NT2/D1 (cell line): Measurements from ENCODE around the gene SPTLC1.
"Not testable (repeated sequence)": the region's sequence is repeated elsewhere in the genome, so short reads cannot be mapped to it uniquely, and the experiment has no call there.

ENCODE experiments used
- DNase-seq: peaks from one replicate; pipeline ENCODE4 v3.0.0-alpha.2; 2011; ENCODE audit warnings: low read depth, low spot score
- H3K27me3 ChIP-seq: 2 replicates; pipeline ENCODE4 v1.6.0; 2011; ENCODE audit warnings: mild to moderate bottlenecking; ENCODE audit not compliant: insufficient read length, insufficient read depth
- H3K36me3 ChIP-seq: 2 replicates; pipeline ENCODE4 v1.6.1; 2011; ENCODE audit warnings: mild to moderate bottlenecking, low read length, mixed read lengths; ENCODE audit not compliant: insufficient read depth, insufficient read length
- H3K4me1 ChIP-seq: 2 replicates; pipeline ENCODE4 v1.5.1; 2011; ENCODE audit not compliant: insufficient read depth, insufficient read length
- H3K4me3 ChIP-seq: 2 replicates; pipeline ENCODE4 v1.5.1; 2011; ENCODE audit warnings: low read depth; ENCODE audit not compliant: insufficient read length
- H3K9ac ChIP-seq: 2 replicates; pipeline ENCODE4 v1.6.0; 2011; ENCODE audit warnings: low read depth; ENCODE audit not compliant: insufficient read length
- H3K9me3 ChIP-seq: 2 replicates; pipeline ENCODE4 v1.5.1; 2011; ENCODE audit warnings: mild to moderate bottlenecking, low read length; ENCODE audit not compliant: insufficient read depth
- SUZ12 ChIP-seq: IDR thresholded peaks from 2 replicates; pipeline ENCODE4 v1.6.1; 2011; ENCODE audit not compliant: insufficient read length, insufficient read depth; ENCODE audit errors: extremely low read depth
- YY1 ChIP-seq: IDR thresholded peaks from 2 replicates; pipeline ENCODE4 v1.6.1; 2011; ENCODE audit not compliant: insufficient read length, insufficient read depth
- ZNF274 ChIP-seq: IDR thresholded peaks from 2 replicates; pipeline ENCODE4 v1.6.1; 2011; ENCODE audit warnings: mild to moderate bottlenecking, low read depth, low read length

The SPTLC1 gene

GRCh38 chr9:92146610-92147009, 31.4 kb upstream of the SPTLC1 start:
- H3K27me3 ChIP-seq: peaks cover 17% of the 10 kb centered on the region
- no peak for TF ChIP-seq YY1
- TF ChIP-seq ZNF274: no peak
- TF ChIP-seq SUZ12: no peak
- no peaks in the 10 kb centered on the region for H3K36me3 ChIP-seq
- H3K9ac ChIP-seq: no peak overlapping the region
- no peak overlapping the region for H3K4me3 ChIP-seq
- peaks cover 3% of the 10 kb centered on the region for H3K4me1 ChIP-seq
- H3K9me3 ChIP-seq: no peaks in the 10 kb centered on the region
- no peak for DNase-seq

GRCh38 chr9:92145784-92146183, 30.6 kb upstream of the SPTLC1 start:
- not testable (repeated sequence) for H3K9ac ChIP-seq, H3K4me3 ChIP-seq, H3K9me3 ChIP-seq, DNase-seq, H3K4me1 ChIP-seq, H3K36me3 ChIP-seq
- H3K27me3 ChIP-seq: peaks cover 24% of the 10 kb centered on the region

GRCh38 chr9:92142329-92142728, 27.1 kb upstream of the SPTLC1 start:
- Histone ChIP-seq H3K4me3 (no peak overlapping the region), H3K9ac (no peak overlapping the region), H3K4me1 (peaks cover 5% of the 10 kb centered on the region), H3K27me3 (peaks cover 29% of the 10 kb centered on the region), H3K36me3 (no peaks in the 10 kb centered on the region), H3K9me3 (no peaks in the 10 kb centered on the region)
- no peak for DNase-seq
- no peak for TF ChIP-seq ZNF274
- TF ChIP-seq YY1: no peak
- TF ChIP-seq SUZ12: no peak

GRCh38 chr9:92141144-92142129, 26.2 kb upstream of the SPTLC1 start:
- Histone ChIP-seq H3K4me3 (peak overlapping the region; percentile 16), H3K4me1 (peaks cover 5% of the 10 kb centered on the region), H3K9me3 (no peaks in the 10 kb centered on the region), H3K9ac (peak overlapping the region; percentile 71), H3K27me3 (peaks cover 29% of the 10 kb centered on the region), H3K36me3 (no peaks in the 10 kb centered on the region)
- TF ChIP-seq SUZ12 (no peak), ZNF274 (no peak), YY1 (no peak)
- no peak for DNase-seq

DNA sequence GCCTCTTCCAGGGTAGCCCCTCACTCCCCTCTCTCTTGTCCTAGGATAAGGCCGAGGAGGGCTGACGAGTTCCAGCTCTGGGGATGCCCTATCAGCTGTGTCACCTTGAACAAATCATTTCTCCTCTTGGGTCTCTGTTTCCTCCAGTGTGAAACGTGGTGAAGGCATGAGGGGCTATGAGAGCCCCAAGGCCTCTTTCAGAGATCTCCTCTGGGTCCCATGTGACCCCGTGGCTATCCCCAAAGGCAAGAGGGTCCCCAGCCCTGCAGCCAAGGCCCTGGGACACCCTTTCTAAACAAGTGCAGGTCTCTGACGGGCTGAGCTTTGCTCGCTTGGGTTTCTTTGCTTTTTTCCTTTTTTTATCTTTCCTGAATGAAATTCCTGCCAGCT, 25.5 kb upstream of the SPTLC1 start:
- H3K27me3 ChIP-seq: peaks cover 29% of the 10 kb centered on the region
- H3K4me1 ChIP-seq: peaks cover 5% of the 10 kb centered on the region
- no peaks in the 10 kb centered on the region for H3K9me3 ChIP-seq
- TF ChIP-seq SUZ12 (no peak), ZNF274 (no peak), YY1 (no peak)
- H3K4me3 ChIP-seq: peak overlapping the region; percentile 16
- H3K36me3 ChIP-seq: no peaks in the 10 kb centered on the region
- no peak for DNase-seq
- peak overlapping the region; percentile 22 for H3K9ac ChIP-seq

GRCh38 chr9:92140074-92140753, 25.0 kb upstream of the SPTLC1 start:
- peaks cover 29% of the 10 kb centered on the region for H3K27me3 ChIP-seq
- no peak overlapping the region for H3K4me3 ChIP-seq
- H3K9ac ChIP-seq: peak overlapping the region; percentile 22
- no peaks in the 10 kb centered on the region for H3K36me3 ChIP-seq
- peaks cover 5% of the 10 kb centered on the region for H3K4me1 ChIP-seq
- TF ChIP-seq YY1 (no peak), SUZ12 (no peak), ZNF274 (no peak)
- H3K9me3 ChIP-seq: no peaks in the 10 kb centered on the region
- peak; percentile 68 for DNase-seq

DNA sequence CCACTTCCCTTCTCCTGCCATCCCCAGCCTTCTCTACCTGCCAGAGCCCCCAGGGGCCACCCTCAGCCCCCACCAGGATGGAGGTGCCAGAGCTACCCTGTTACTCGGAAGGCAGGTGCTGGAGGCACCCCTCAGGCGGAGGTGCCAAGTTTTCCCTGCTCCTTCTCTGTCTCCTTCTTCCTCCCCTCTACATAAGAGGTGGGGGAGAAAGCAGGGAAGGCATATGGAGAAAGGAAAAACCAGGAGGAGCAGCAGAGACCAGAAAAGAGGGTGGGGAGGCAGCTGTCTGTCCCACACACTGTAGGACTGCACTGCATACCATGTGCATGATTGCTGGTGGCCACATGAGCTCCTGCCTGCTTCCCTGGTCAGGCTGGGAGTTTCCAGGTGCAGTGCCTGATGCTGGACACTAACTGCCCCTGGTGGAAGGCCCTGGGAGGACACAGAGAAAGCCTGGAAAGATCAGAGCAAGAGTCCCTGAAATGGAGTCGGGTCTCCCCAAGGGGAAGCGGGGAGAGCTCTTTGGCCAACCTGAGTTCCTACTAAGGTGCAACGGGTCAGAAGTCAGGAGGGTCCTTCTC, 23.8 kb upstream of the SPTLC1 start:
- H3K9me3 ChIP-seq, H3K36me3 ChIP-seq, H3K4me3 ChIP-seq, H3K4me1 ChIP-seq, DNase-seq, H3K9ac ChIP-seq: not testable (repeated sequence)
- H3K27me3 ChIP-seq: peaks cover 29% of the 10 kb centered on the region
